Nephron progenitor cell (in vitro differentiated cells): ENCODE measurements around the gene PDXP.

Source experiments
- DNase-seq: peaks from one replicate; pipeline ENCODE4 v3.0.0; 2021
- H3K27ac Mint-ChIP-seq: 2 replicates; pipeline ENCODE4 v1.8.0; 2021; ENCODE audit warnings: mild to moderate bottlenecking, moderate library complexity, mixed read lengths
- H3K27me3 Mint-ChIP-seq: 2 replicates; pipeline ENCODE4 v1.8.0; 2021; ENCODE audit warnings: mild to moderate bottlenecking, low read depth, mixed read lengths; ENCODE audit not compliant: poor library complexity
- H3K36me3 Mint-ChIP-seq: 2 replicates; pipeline ENCODE4 v1.8.0; 2021; ENCODE audit warnings: low read depth, mixed read lengths
- H3K4me1 Mint-ChIP-seq: 2 replicates; pipeline ENCODE4 v1.8.0; 2021; ENCODE audit warnings: mixed read lengths
- H3K4me3 Mint-ChIP-seq: 2 replicates; pipeline ENCODE4 v1.8.0; 2021; ENCODE audit warnings: mild to moderate bottlenecking, moderate library complexity, mixed read lengths
- H3K9me3 Mint-ChIP-seq: 2 replicates; pipeline ENCODE4 v1.8.0; 2021; ENCODE audit warnings: mild to moderate bottlenecking, moderate library complexity, mixed read lengths
- CTCF ChIP-seq: fragments of 200-600 bp; sonication (generic); IDR thresholded peaks from 2 replicates; pipeline ENCODE4 v1.5.0; 2021; ENCODE audit warnings: antibody characterized with exemption

PDXP gene

GRCh38 chr22:37672920-37673455, 14.5 kb downstream of the PDXP start:
- DNase-seq, result no peak

GRCh38 chr22:37674248-37674647, 15.7 kb downstream of the PDXP start:
- no peaks in the 10 kb centered on the region for H3K9me3 Mint-ChIP-seq
- peaks cover 27% of the 10 kb centered on the region for H3K4me1 Mint-ChIP-seq
- H3K27ac Mint-ChIP-seq, result no peak overlapping the region
- no peak for DNase-seq
- peaks cover 4% of the 10 kb centered on the region for H3K27me3 Mint-ChIP-seq
- no peaks in the 10 kb centered on the region for H3K36me3 Mint-ChIP-seq
- no peak overlapping the region for H3K4me3 Mint-ChIP-seq
- TF ChIP-seq CTCF, result no peak

More at GRCh38 chr22:37672920-37673455, 14.5 kb downstream of the PDXP start:
- Mint-ChIP-seq H3K36me3 (peaks cover 6% of the 10 kb centered on the region), H3K27ac (no peak overlapping the region), H3K27me3 (peaks cover 4% of the 10 kb centered on the region), H3K4me3 (no peak overlapping the region), H3K4me1 (peaks cover 28% of the 10 kb centered on the region), H3K9me3 (no peaks in the 10 kb centered on the region)
- TF ChIP-seq CTCF, result no peak

- Mint-ChIP-seq H3K9me3 (no peaks in the 10 kb centered on the region), H3K36me3 (no peaks in the 10 kb centered on the region), H3K4me1 (peaks cover 35% of the 10 kb centered on the region), H3K27me3 (peaks cover 4% of the 10 kb centered on the region), H3K4me3 (peak within 1 kb of the TSS; percentile 80), H3K27ac (peak within 1 kb of the TSS; percentile 40)
- TF ChIP-seq CTCF, result no peak
- DNase-seq, result peak; percentile 54
These were observed 16.7 kb downstream of the PDXP start, which contains the start of gene LGALS1 for GRCh38 chr22:37674951-37675929. Gene LGALS1, plus strand, starts transcription at chr22:37675636. Its CDS starts 67 bp downstream, at chr22:37675703.

GRCh38 chr22:37675930-37676735, 17.6 kb downstream of the PDXP start:
- no peak for DNase-seq
- no peaks in the 10 kb centered on the region for H3K36me3 Mint-ChIP-seq
- peaks cover 4% of the 10 kb centered on the region for H3K27me3 Mint-ChIP-seq
- peaks cover 37% of the 10 kb centered on the region for H3K4me1 Mint-ChIP-seq
- peak overlapping the region; percentile 40 for H3K27ac Mint-ChIP-seq
- H3K4me3 Mint-ChIP-seq, result peak overlapping the region; percentile 80
- TF ChIP-seq CTCF, result no peak
- no peaks in the 10 kb centered on the region for H3K9me3 Mint-ChIP-seq

- no peak for TF ChIP-seq CTCF
- Mint-ChIP-seq H3K27ac (peak overlapping the region; percentile 40), H3K27me3 (peaks cover 9% of the 10 kb centered on the region), H3K36me3 (no peaks in the 10 kb centered on the region), H3K4me1 (peaks cover 44% of the 10 kb centered on the region), H3K9me3 (no peaks in the 10 kb centered on the region), H3K4me3 (peak overlapping the region; percentile 81)
- DNase-seq, result peak; percentile 77
These were observed 18.4 kb downstream of the PDXP start for GRCh38 chr22:37676736-37677492.
